NCI-H128 (cell line): ENCODE measurements around the gene ESRRB.

Experiments used
- DNase-seq: peaks from one replicate; lab custom pipeline; 2025; ENCODE audit not compliant: unreplicated experiment; lab: John Stamatoyannopoulos, UW

ESRRB gene

GRCh38 chr14:76375947-76376404, at the start of gene ESRRB:
Gene ESRRB, plus strand, starts transcription at chr14:76376137. Its CDS starts 265 bp downstream, at chr14:76376402.
- no peak for DNase-seq

GRCh38 chr14:76326918-76327689, 48.8 kb upstream of the ESRRB start:
- no peak for DNase-seq

- no peak for DNase-seq
Observed at GRCh38 chr14:76328457-76329137, 47.3 kb upstream of the ESRRB start.

- DNase-seq = no peak
Observed at GRCh38 chr14:76329154-76329928, 46.6 kb upstream of the ESRRB start.

- no peak for DNase-seq
Observed at GRCh38 chr14:76329951-76330350, 46.0 kb upstream of the ESRRB start.

- DNase-seq = no peak
Observed at GRCh38 chr14:76330411-76331327, 45.3 kb upstream of the ESRRB start.

- DNase-seq = no peak
Observed at GRCh38 chr14:76331328-76332011, 44.5 kb upstream of the ESRRB start.

- no peak for DNase-seq
Observed at GRCh38 chr14:76333664-76334063, 42.3 kb upstream of the ESRRB start.

- DNase-seq = no peak
Observed at GRCh38 chr14:76334316-76334715, 41.6 kb upstream of the ESRRB start.

- no peak for DNase-seq
Observed at GRCh38 chr14:76336876-76337275, 39.1 kb upstream of the ESRRB start.

GRCh38 chr14:76337635-76338545, 38.0 kb upstream of the ESRRB start:
- DNase-seq = no peak

GRCh38 chr14:76339728-76340615, 36.0 kb upstream of the ESRRB start:
- DNase-seq = no peak

- DNase-seq = no peak
Observed at GRCh38 chr14:76343386-76343785, 32.6 kb upstream of the ESRRB start.

GRCh38 chr14:76346391-76347160, 29.4 kb upstream of the ESRRB start:
- no peak for DNase-seq

- no peak for DNase-seq
Observed at GRCh38 chr14:76348898-76349297, 27.0 kb upstream of the ESRRB start.

- DNase-seq = no peak
Observed at GRCh38 chr14:76349993-76350392, 25.9 kb upstream of the ESRRB start.

- no peak for DNase-seq
Observed at GRCh38 chr14:76350671-76351070, 25.3 kb upstream of the ESRRB start.
